IMR-90 (cell line): ENCODE results near the gene SKIC3. TPM values are rescaled to one million over a fixed set of nuclear protein-coding genes. Genes with fewer than 3 reads are reported as not detected.

ENCODE experiments used
- ATAC-seq: fragments of 200-7000 bp; cut with Tn5 transposase; 2 replicates; pipeline ENCODE4 v1.9.1; 2020; ENCODE audit warnings: low read depth, mild to moderate bottlenecking, moderate library complexity
- BruUV-seq: library from RNA; stranded (reverse); fragments of 400-500 nt; replicated peaks from 2 replicates; lab custom pipeline; 2021; lab: Mats Ljungman, UMichigan
- CTCF ChIA-PET: fragments of 300-600 bp; formaldehyde crosslinking; extraction: SDS; loops from one replicate; lab custom pipeline; 2021; ENCODE audit warnings: antibody characterized with exemption; lab: Yijun Ruan, JAX
- POLR2A ChIA-PET: fragments of 300-600 bp; sonication (Branson Sonifier 250); formaldehyde crosslinking; loops from one replicate; lab custom pipeline; 2022; ENCODE audit warnings: antibody characterized with exemption; ENCODE audit not compliant: unreplicated experiment; lab: Charles Lee
- DNase-seq: peaks from one replicate; pipeline ENCODE4 v3.0.0; 2013
- H2AFZ ChIP-seq: replicated peaks from 2 replicates; pipeline ENCODE3; 2013; ENCODE audit warnings: low read length, mild to moderate bottlenecking; ENCODE audit not compliant: poor library complexity
- H2AK5ac ChIP-seq: 2 replicates; pipeline ENCODE4 v1.6.1; 2013; ENCODE audit warnings: low read depth, low read length, inconsistent platforms
- H2AK9ac ChIP-seq: replicated peaks from 2 replicates; pipeline ENCODE3; 2013; ENCODE audit warnings: mild to moderate bottlenecking, low read depth, low read length, moderate library complexity; ENCODE audit not compliant: poor library complexity
- H2BK120ac ChIP-seq: 2 replicates; pipeline ENCODE4 v1.6.1; 2013; ENCODE audit warnings: low read depth, low read length, inconsistent platforms
- H2BK15ac ChIP-seq: 3 replicates; pipeline ENCODE4 v1.6.1; 2013; ENCODE audit warnings: low read depth, low read length, inconsistent platforms
- H2BK20ac ChIP-seq: 2 replicates; pipeline ENCODE4 v1.6.1; 2013; ENCODE audit warnings: low read depth, mild to moderate bottlenecking, inconsistent platforms, low read length, moderate library complexity
- H2BK5ac ChIP-seq: 2 replicates; pipeline ENCODE4 v1.6.1; 2013; ENCODE audit warnings: mild to moderate bottlenecking, low read depth, low read length, inconsistent platforms; ENCODE audit not compliant: poor library complexity, severe bottlenecking
- H3K14ac ChIP-seq: replicated peaks from 2 replicates; pipeline ENCODE4 v1.6.1; 2013; ENCODE audit warnings: low read depth, low read length, inconsistent platforms
- H3K18ac ChIP-seq: 2 replicates; pipeline ENCODE4 v1.6.1; 2013; ENCODE audit warnings: low read depth, low read length, control low read depth
- H3K23ac ChIP-seq: 2 replicates; pipeline ENCODE4 v1.6.1; 2013; ENCODE audit warnings: low read depth, low read length, inconsistent platforms
- H3K27ac ChIP-seq: 2 replicates; pipeline ENCODE4 v1.5.1; 2013; ENCODE audit warnings: mild to moderate bottlenecking, control low read depth, low read length; ENCODE audit not compliant: insufficient read depth
- H3K27me3 ChIP-seq: 2 replicates; pipeline ENCODE4 v1.6.1; 2013; ENCODE audit warnings: low read length; ENCODE audit not compliant: control insufficient read depth, insufficient read depth
- H3K36me3 ChIP-seq: 2 replicates; pipeline ENCODE4 v1.6.1; 2013; ENCODE audit warnings: low read length, mixed read lengths; ENCODE audit not compliant: control insufficient read depth, insufficient read depth
- H3K4ac ChIP-seq: 2 replicates; pipeline ENCODE4 v1.6.1; 2013; ENCODE audit warnings: low read depth, low read length, inconsistent platforms
- H3K4me1 ChIP-seq: 2 replicates; pipeline ENCODE4 v1.6.1; 2013; ENCODE audit warnings: low read length, mixed read lengths; ENCODE audit not compliant: control insufficient read depth, insufficient read depth
- H3K4me2 ChIP-seq: 2 replicates; pipeline ENCODE4 v1.6.1; 2013; ENCODE audit warnings: low read depth, mild to moderate bottlenecking, control low read depth, low read length, moderate library complexity
- H3K4me3 ChIP-seq: 2 replicates; pipeline ENCODE4 v1.5.1; 2013; ENCODE audit warnings: low read depth, mild to moderate bottlenecking, control low read depth, low read length, moderate library complexity; ENCODE audit not compliant: insufficient read depth
- H3K56ac ChIP-seq: 2 replicates; pipeline ENCODE4 v1.6.1; 2013; ENCODE audit warnings: low read length, inconsistent platforms; ENCODE audit not compliant: insufficient read depth; ENCODE audit errors: extremely low read depth
- H3K79me1 ChIP-seq, 2 experiments: 2 replicates each; pipeline ENCODE4 v1.6.1; 2013; ENCODE audit warnings: low read length in 2 of 2, inconsistent platforms in 1 of 2, low read depth in 1 of 2
- H3K9ac ChIP-seq: 2 replicates; pipeline ENCODE4 v1.6.1; 2013; ENCODE audit warnings: low read depth, low read length, control low read depth
- H3K9me1 ChIP-seq: 2 replicates; pipeline ENCODE4 v1.6.1; 2013; ENCODE audit warnings: low read length, inconsistent platforms; ENCODE audit not compliant: insufficient read depth
- H3K9me3 ChIP-seq: 2 replicates; pipeline ENCODE4 v1.6.1; 2013; ENCODE audit warnings: low read length; ENCODE audit not compliant: control insufficient read depth, insufficient read depth
- H4K20me1 ChIP-seq: 2 replicates; pipeline ENCODE4 v1.6.1; 2013; ENCODE audit warnings: low read length, inconsistent platforms; ENCODE audit not compliant: insufficient read depth
- H4K5ac ChIP-seq: 2 replicates; pipeline ENCODE4 v1.6.1; 2013; ENCODE audit warnings: mild to moderate bottlenecking, low read depth, low read length, control low read depth
- H4K8ac ChIP-seq, 2 experiments: 2 replicates each; pipeline ENCODE4 v1.6.1; 2013; ENCODE audit warnings: low read depth in 2 of 2, low read length in 2 of 2, control low read depth in 1 of 2, inconsistent platforms in 1 of 2
- H4K91ac ChIP-seq: 2 replicates; pipeline ENCODE4 v1.6.1; 2013; ENCODE audit warnings: low read depth, low read length, inconsistent platforms; ENCODE audit not compliant: insufficient read depth
- BHLHE40 ChIP-seq: fragments of 150-350 bp; IDR thresholded peaks from 2 replicates; pipeline ENCODE4 v1.6.1; 2016; ENCODE audit warnings: mild to moderate bottlenecking, low read depth, low read length
- CEBPB ChIP-seq: IDR thresholded peaks from 2 replicates; pipeline ENCODE4 v1.6.1; 2012; ENCODE audit warnings: low read depth, low read length, improper control_type of control experiment
- CHD1 ChIP-seq: IDR thresholded peaks from 2 replicates; pipeline ENCODE4 v1.6.1; 2012; ENCODE audit warnings: low read depth, low read length, improper control_type of control experiment
- FOS ChIP-seq: fragments of 150-350 bp; IDR thresholded peaks from 2 replicates; pipeline ENCODE4 v1.6.1; 2016; ENCODE audit warnings: low read depth, low read length
- MAFK ChIP-seq: IDR thresholded peaks from 2 replicates; pipeline ENCODE4 v1.6.1; 2012; ENCODE audit warnings: low read depth, low read length, improper control_type of control experiment
- MAZ ChIP-seq: IDR thresholded peaks from 2 replicates; pipeline ENCODE4 v1.6.1; 2012; ENCODE audit warnings: low read depth, mild to moderate bottlenecking, low read length, improper control_type of control experiment, moderate library complexity, borderline replicate concordance
- MXI1 ChIP-seq: IDR thresholded peaks from 2 replicates; pipeline ENCODE4 v1.6.1; 2012; ENCODE audit warnings: low read depth, mild to moderate bottlenecking, low read length, moderate library complexity, borderline replicate concordance
- NFE2L2 ChIP-seq: fragments of 150-350 bp; IDR thresholded peaks from 2 replicates; pipeline ENCODE4 v1.6.1; 2016; ENCODE audit warnings: low read depth, mild to moderate bottlenecking, low read length
- POLR2A ChIP-seq: IDR thresholded peaks from 2 replicates; pipeline ENCODE4 v1.6.1; 2012; ENCODE audit warnings: mild to moderate bottlenecking, low read depth, low read length
- RAD21 ChIP-seq: IDR thresholded peaks from 2 replicates; pipeline ENCODE4 v1.6.1; 2012; ENCODE audit warnings: low read length, improper control_type of control experiment
- RCOR1 ChIP-seq: IDR thresholded peaks from 2 replicates; pipeline ENCODE4 v1.6.1; 2012; ENCODE audit warnings: mild to moderate bottlenecking, low read length, improper control_type of control experiment; ENCODE audit not compliant: insufficient replicate concordance
- RFX5 ChIP-seq: IDR thresholded peaks from 2 replicates; pipeline ENCODE4 v1.8.0; 2012; ENCODE audit warnings: low read depth, mild to moderate bottlenecking, low read length, moderate library complexity
- SMC3 ChIP-seq: fragments of 150-350 bp; IDR thresholded peaks from 2 replicates; pipeline ENCODE4 v1.6.1; 2016; ENCODE audit warnings: low read depth, mild to moderate bottlenecking, antibody characterized with exemption, low read length, moderate library complexity
- WGBS, 2 experiments: methylation state at CpG; one replicate each; pipeline versions ENCODE4 v1.1.5 to v1.1.7; 2013; ENCODE audit warnings: missing lambda C conversion rate in 2 of 2; ENCODE audit not compliant: insufficient read length in 1 of 2; ENCODE audit errors: extremely low coverage in 2 of 2; 5-methylcytosine and 5-hydroxymethylcytosine counted together
- dilution Hi-C: fragments of 300-500 bp; cut with HindIII; formaldehyde crosslinking; loops from one replicate; pipeline ENCODE4 v1.14.3; 2018; ENCODE audit warnings: low sequenced_read_pairs; ENCODE audit not compliant: unreplicated experiment
- in situ Hi-C: fragments of 300-500 bp; cut with MboI; formaldehyde crosslinking; loops from 3 replicates; pipeline ENCODE4 v1.14.3; 2019; ENCODE audit warnings: low sequenced_read_pairs, inconsistent platforms, mixed read lengths
- intact Hi-C: fragments of 100-400 bp; cut with micrococcal nuclease; formaldehyde crosslinking; loops from 2 replicates; pipeline ENCODE4 v1.10.0; 2022
- polyA plus RNA-seq, 3 experiments: library from polyadenylated mRNA; depleted of rRNA; stranded (reverse); fragments of >200 nt; gene quantifications; 2 replicates each; pipeline ENCODE4 v1.2.3, GENCODE V29; 2012; ENCODE audit warnings: low replicate concordance in 1 of 3
- total RNA-seq: library from RNA; depleted of rRNA; stranded (reverse); fragments of >200 nt; gene quantifications from 2 replicates; pipeline ENCODE4 v1.2.3, GENCODE V29; 2012
- TF ChIP-seq, protein P1 (sequence below): fragments of 150-350 bp; IDR thresholded peaks from 2 replicates; pipeline ENCODE4 v1.6.1; 2017; ENCODE audit warnings: mild to moderate bottlenecking, antibody characterized with exemption, low read length, low read depth
- TF ChIP-seq, protein P2 (sequence below): conservative IDR thresholded peaks from 2 replicates; pipeline ENCODE4 v1.5.1; 2012; ENCODE audit warnings: mild to moderate bottlenecking, low read depth, low read length, improper control_type of control experiment
- TF ChIP-seq, protein P3 (sequence below): fragments of 150-350 bp; IDR thresholded peaks from 2 replicates; pipeline ENCODE4 v1.6.1; 2016; ENCODE audit warnings: low read depth, mild to moderate bottlenecking, low read length, moderate library complexity, borderline replicate concordance

Gene SKIC3
- total and polyA plus RNA-seq, 2 of the 4 experiments (the other 2 are of a cell fraction): 47.1 to 145 TPM

DNA sequence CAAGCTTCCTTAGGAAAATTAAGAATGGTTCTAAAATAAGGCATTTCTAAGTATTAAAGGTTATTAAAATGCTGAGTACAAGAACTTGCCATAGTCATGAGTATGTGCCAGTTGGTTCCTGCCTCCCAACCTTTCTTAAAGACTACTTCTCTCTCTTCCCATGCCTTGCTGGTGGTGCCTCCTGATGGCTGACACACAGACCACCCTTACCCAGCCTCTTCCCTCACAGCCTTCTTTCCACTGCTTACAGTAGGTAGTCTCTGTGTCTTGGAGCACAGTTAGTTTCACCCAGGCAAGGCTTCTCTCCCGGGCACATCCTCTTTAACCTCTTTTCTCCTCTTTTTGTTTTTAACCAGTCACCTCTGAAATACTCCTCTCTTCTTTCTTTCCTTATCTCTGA is 44.5 kb upstream of the SKIC3 start:
- H4K5ac ChIP-seq: peak overlapping the region; percentile 69; the same call in 1 of the 2 replicates
- no peak for ATAC-seq
- H4K8ac ChIP-seq: peak overlapping the region in 1 of 2 experiments; percentile 89; a peak in 2 of 4 replicates
- H2BK20ac ChIP-seq: peak overlapping the region; percentile 66; the same call in 1 of the 2 replicates
- BruUV-seq: no TSS peak
- dilution Hi-C loops (no loop called here), intact Hi-C loops (no loop called here), in situ Hi-C loops (no loop called here)
- peak overlapping the region; percentile 95; the same call in 1 of the 2 replicates for H2AK5ac ChIP-seq
- no peak overlapping the region for H3K56ac ChIP-seq
- WGBS, 2 experiments: no CpG with 5 or more reads among the region's 1 CpG
- ChIA-PET CTCF (no interaction called here), POLR2A (no interaction called here)
- no peaks in the 10 kb centered on the region for H4K20me1 ChIP-seq
- peaks cover 3% of the 10 kb centered on the region; the same call in 1 of the 2 replicates for H3K4me1 ChIP-seq
- H2BK15ac ChIP-seq: peak overlapping the region; percentile 63; the same call in 1 of the 3 replicates
- H3K18ac ChIP-seq: peak overlapping the region; percentile 15; the same call in 1 of the 2 replicates
- DNase-seq: no peak
- H3K9me3 ChIP-seq: no peaks in the 10 kb centered on the region
- peak overlapping the region; percentile 69 for H3K14ac ChIP-seq
- H2BK5ac ChIP-seq: peak overlapping the region; percentile 48
- H3K27ac ChIP-seq: no peak overlapping the region
- peaks cover 16 to 25% of the 10 kb centered on the region in 2 experiments for H3K79me1 ChIP-seq
- H3K4me3 ChIP-seq: no peak overlapping the region
- H3K4me2 ChIP-seq: no peak overlapping the region
- peak overlapping the region; percentile 54; the same call in 1 of the 2 replicates for H3K23ac ChIP-seq
- TF ChIP-seq CEBPB: no peak
- TF ChIP-seq MAZ: no peak
- TF ChIP-seq RCOR1: no peak
- no peak for TF ChIP-seq BHLHE40
- TF ChIP-seq, protein P1, sequence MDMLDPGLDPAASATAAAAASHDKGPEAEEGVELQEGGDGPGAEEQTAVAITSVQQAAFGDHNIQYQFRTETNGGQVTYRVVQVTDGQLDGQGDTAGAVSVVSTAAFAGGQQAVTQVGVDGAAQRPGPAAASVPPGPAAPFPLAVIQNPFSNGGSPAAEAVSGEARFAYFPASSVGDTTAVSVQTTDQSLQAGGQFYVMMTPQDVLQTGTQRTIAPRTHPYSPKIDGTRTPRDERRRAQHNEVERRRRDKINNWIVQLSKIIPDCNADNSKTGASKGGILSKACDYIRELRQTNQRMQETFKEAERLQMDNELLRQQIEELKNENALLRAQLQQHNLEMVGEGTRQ: no peak
- TF ChIP-seq NFE2L2: no peak
- no peak for TF ChIP-seq MXI1
- no peak for TF ChIP-seq RFX5
- TF ChIP-seq POLR2A: no peak
- no peak for TF ChIP-seq CHD1
- no peak for TF ChIP-seq MAFK
- TF ChIP-seq, protein P2, sequence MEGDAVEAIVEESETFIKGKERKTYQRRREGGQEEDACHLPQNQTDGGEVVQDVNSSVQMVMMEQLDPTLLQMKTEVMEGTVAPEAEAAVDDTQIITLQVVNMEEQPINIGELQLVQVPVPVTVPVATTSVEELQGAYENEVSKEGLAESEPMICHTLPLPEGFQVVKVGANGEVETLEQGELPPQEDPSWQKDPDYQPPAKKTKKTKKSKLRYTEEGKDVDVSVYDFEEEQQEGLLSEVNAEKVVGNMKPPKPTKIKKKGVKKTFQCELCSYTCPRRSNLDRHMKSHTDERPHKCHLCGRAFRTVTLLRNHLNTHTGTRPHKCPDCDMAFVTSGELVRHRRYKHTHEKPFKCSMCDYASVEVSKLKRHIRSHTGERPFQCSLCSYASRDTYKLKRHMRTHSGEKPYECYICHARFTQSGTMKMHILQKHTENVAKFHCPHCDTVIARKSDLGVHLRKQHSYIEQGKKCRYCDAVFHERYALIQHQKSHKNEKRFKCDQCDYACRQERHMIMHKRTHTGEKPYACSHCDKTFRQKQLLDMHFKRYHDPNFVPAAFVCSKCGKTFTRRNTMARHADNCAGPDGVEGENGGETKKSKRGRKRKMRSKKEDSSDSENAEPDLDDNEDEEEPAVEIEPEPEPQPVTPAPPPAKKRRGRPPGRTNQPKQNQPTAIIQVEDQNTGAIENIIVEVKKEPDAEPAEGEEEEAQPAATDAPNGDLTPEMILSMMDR: no peak
- TF ChIP-seq, protein P3, sequence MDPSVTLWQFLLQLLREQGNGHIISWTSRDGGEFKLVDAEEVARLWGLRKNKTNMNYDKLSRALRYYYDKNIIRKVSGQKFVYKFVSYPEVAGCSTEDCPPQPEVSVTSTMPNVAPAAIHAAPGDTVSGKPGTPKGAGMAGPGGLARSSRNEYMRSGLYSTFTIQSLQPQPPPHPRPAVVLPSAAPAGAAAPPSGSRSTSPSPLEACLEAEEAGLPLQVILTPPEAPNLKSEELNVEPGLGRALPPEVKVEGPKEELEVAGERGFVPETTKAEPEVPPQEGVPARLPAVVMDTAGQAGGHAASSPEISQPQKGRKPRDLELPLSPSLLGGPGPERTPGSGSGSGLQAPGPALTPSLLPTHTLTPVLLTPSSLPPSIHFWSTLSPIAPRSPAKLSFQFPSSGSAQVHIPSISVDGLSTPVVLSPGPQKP: no peak
- TF ChIP-seq SMC3: no peak
- no peak for TF ChIP-seq RAD21
- no peak for TF ChIP-seq FOS
- no peak overlapping the region for H3K9ac ChIP-seq
- peak overlapping the region; percentile 92 for H3K4ac ChIP-seq
- peaks cover 8% of the 10 kb centered on the region for H3K9me1 ChIP-seq
- no peaks in the 10 kb centered on the region for H3K27me3 ChIP-seq
- no peak overlapping the region for H2AK9ac ChIP-seq
- peak overlapping the region; percentile 53 for H2AFZ ChIP-seq
- H2BK120ac ChIP-seq: peak overlapping the region; percentile 83
- H3K36me3 ChIP-seq: peaks cover 2% of the 10 kb centered on the region; the same call in 1 of the 2 replicates
- peak overlapping the region; percentile 67; the same call in 1 of the 2 replicates for H4K91ac ChIP-seq
